Amniotic epithelial cell (primary cell): ENCODE data around the gene SUFU.
"Not testable (repeated sequence)": the region's sequence is repeated elsewhere in the genome, so short reads cannot be mapped to it uniquely, and the experiment has no call there.

Source experiments
- DNase-seq: peaks from one replicate; pipeline ENCODE4 v3.0.0-alpha.2; 2010; ENCODE audit warnings: low read depth

The SUFU gene

DNA sequence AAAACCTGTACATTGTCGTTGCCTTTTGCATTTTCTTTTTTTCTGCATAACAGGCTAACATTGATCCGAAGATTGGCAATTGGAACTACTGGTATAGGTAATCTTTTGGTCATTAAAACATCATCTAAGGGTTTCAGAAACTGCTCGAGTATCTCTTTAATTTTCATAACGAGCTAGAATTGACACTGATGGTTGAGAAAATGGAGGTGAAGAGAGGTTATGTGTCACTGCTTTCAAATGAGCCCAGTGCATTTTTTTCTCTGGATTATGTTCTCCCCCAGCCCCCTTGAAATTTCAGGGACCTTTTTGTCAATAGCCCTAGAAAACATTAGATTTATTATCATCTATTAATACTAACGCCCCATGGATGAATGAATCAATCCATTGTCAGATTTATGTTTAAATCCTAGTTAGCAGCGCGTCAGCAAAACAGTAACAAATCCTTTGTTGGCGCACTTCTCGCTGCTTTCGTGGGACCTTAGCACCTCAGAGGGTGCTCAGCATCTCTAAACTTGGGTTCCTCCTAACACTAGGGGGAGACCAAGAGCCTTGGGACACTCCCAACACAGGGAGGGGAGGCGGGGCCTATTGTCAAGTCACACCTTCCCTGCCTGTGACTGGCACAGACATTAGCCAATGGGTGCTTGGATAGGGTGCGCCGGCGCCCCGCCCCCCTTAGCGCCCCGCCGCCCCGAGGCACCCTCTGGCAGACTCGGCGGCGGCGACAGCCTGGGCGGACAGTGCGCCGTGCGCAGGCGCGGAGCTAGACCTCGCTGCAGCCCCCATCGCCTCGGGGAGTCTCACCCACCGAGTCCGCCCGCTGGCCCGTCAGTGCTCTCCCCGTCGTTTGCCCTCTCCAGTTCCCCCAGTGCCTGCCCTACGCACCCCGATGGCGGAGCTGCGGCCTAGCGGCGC lies at the start of gene SUFU:
Gene SUFU, plus strand, starts transcription at position 709 of the 915 bp plus-strand sequence. Its CDS starts 181 bp downstream, at position 890.
- peak; percentile 97 for DNase-seq

DNA sequence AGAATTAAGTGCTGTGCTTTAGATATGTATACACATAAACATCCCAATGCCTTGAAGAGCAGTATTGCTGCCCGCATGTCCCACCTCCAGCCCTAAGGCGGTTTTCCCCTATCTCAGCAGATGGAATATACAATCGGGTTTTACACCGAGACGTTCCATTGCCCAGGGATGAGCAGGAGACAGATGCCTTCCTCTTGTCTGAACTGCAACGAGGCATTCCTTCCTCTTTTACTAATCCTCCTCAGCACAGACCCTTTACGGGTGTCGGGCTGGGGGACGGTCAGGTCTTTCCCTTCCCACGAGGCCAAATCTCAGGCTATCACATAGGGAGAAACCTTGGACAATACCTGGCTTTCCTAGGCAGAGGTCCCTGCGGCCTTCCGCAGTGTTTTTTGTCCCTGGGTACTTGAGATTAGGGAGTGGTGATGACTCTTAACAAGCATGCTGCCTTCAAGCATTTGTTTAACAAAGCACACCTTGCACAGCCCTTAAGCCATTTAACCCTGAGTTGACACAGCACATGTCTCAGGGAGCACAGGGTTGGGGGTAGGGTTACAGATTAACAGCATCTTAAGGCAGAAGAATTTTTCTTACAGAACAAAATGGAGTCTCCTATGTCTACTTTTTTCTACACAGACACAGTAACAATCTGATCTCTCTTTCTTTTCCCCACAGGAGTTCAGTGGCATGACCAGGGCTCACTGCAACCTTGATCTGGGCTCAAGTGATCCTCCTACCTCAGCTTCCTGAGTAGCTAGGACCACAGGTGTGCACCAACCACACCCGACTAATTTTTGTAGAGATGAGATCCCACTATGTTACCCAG lies 48.9 kb upstream of the SUFU start:
- DNase-seq, result not testable (repeated sequence)

DNA sequence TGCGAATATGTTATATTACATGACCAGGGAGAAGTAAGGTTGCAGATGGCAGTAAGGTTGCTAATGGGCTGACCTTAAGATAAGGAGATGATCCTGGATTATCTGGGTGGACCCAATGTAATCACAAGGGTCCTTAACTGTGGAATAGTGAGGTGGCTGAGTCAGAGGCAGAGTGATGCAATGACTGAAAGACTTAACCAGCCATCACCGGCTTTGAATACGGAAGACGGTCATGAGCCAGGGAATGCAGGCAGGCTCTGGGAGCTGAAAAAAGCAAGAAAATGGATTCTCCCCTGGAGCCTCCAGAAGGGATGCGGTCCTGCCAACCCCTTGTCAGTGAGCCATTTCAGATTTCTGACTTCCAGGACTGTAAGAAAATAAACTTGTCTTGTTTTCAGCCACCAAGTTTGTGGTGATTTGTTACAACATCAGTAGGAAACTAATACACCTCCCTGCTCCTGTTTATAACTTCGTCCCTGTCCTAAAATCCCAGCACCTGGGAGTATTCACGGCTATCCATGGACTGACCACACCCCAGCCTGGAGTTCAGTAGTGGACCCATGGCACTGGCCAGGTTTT lies 47.8 kb upstream of the SUFU start:
- peak; percentile 95 for DNase-seq

DNA sequence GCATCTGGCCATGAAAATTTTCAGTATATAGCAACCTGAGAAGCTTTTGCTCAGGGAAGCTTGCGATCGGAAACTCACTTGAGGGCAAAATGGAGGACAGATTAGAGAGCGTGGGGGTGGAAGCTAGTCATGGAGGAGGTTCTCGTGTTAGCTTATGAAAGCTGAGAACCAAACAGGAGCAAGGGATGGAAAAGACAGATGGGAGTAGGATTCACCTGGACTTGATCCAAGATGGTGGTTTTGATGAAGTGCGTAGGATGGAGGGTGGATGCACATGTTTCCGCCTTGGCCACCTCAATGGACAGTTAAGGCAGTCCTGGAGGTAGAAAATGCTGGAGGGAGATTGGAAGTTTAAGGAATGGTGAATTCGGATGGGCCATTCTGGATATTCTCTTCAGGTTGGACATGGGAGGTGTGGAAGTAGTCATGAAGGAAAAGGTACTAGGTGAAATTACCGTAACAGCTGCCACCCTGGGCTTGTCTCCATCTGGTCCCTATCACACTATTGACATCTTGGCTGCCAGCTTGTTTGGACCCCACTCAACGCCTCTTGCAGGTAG lies 46.1 kb upstream of the SUFU start:
- no peak for DNase-seq

DNA sequence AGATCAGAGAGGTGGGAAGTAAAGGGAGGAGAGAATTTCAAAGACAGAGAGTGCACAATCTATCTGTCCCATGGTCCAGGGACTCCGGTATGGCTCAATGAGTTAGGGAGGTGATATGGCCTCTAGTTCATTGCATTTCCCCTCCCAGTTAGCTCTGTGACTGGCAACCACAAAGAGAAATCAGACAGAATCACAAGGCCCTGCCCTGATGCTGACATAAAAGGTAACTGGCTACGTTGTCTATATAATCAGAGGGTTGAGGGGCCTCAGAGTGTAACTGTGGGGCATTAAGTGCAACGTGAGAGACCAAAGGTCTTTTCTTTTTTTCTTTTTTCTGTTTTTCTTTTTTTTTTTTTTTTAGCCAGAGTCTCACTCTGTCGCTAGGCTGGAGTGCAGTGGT lies 45.1 kb upstream of the SUFU start:
- DNase-seq, result no peak

DNA sequence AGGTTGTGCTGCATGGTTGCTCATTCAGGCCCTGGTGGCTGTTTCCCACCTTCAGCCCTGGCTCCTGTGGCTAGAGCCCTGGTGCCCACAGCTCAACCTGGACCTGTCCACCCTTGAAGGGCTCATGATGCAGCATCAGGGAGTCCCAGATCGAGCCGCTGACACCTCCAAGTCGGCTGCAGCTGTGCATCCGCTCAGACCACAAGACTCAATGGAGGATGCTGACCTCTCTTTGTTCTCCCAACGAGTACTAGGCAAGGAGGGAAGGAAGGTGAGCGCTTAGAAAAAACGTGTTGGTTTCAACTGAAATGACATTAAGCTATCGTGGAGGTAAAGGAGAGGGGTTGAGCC lies 43.0 kb upstream of the SUFU start:
- no peak for DNase-seq

DNA sequence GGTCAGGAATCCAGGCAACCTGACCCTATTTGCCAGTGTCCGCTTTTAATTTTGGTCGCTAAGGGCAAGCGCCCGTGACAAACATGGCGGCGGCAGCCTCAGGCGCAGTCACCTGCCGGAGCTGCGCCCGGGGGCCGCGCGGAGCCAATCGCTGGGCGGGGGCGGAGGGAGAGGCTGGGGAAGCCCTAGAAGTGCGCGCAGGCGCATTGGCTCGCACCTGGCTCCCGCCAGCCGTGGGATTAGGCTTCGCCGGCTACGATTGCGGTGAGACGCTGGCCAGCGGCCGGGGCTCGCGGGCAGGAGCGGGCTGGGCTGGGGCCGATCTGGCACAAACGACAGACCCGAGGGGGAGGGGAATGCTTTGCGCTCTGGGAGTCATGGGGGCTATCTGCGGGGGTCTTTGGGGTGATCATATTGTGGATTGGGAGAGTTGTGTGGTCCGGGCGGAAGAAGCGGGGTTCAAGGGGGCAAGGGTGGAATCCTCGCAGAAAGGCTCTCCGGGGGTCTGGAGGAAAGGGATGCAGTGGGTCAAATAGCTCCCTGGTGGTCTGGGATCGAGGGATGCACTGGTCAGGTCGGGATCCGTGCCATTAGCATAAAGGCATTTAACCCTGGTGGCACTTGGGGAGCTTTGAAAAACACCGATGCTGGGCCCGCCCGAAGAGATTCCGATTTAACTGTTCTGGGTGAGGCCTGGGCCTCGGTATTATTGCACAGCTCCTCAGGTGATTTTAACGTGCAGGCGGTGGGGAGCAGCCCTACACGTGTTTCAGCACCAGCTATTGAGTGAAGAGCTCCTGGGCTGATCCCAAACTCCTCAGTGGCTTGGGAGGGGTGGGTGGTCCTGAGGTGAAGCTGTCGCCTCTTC lies 42.4 kb upstream of the SUFU start:
- DNase-seq, result peak; percentile 69

DNA sequence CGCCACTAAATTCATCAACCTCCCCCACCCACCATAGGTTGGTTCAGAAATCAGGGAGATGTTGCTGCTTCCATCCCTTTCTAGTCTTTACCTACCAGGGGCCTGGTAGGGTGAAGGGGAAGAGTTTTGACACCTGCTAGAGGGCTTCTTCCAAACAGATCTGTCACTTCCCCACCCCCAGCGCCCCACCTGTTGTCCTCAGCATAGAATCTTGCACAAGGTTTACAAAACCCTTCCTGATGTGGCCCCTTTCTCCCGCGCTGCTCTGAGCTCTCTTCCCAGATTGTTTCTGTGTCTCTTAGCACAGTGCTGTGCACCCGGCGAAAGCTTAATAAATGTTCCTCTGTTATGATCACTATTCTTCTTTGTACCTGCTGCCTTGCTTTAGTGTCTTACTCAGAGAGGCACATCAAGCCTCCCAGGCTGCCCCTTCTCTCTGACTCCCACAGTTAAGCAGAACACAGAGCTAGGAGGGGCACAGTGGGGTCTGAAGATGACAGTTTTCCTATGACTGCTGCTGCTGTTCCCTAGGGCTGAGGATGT lies 41.2 kb upstream of the SUFU start:
- DNase-seq, result no peak

DNA sequence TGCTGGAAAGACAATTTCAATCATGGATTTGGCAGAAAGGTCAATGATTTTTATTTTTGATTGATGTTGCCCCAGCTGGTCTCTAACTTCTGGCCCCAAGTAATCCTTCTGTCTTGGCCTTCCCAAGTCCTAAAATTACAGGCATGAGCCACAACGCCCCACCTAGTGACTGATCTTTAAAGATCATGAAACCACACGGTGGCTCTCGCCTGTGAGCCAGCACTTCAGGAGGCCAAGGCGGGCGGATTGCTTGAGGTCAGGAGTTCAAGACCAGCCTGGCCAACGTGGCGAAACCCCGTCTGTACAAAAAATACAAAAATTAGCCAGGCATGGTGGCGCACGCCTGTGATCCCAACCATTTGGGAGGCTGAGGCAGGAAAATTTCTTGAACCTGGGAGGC lies 39.8 kb upstream of the SUFU start:
- no peak for DNase-seq

DNA sequence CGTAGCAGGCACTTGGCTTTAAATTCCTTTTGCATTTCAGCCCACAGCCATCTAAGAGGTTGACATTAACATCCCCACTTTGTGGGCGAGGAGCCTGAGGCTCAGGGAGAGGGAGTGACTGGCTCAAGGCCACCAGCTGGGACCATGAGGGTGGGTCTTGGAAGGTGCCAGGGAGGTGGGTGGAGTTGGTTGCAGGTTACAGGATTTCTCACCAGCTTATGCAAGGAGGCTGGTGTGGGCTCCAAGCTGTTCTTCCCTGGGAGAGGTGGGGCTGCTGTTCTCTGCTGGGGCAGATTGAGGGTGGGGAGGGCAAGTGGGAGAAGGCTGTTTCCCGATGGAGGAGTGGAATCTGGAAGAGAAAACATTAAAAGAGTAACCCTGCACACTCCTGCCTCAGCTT lies 38.3 kb upstream of the SUFU start:
- no peak for DNase-seq

DNA sequence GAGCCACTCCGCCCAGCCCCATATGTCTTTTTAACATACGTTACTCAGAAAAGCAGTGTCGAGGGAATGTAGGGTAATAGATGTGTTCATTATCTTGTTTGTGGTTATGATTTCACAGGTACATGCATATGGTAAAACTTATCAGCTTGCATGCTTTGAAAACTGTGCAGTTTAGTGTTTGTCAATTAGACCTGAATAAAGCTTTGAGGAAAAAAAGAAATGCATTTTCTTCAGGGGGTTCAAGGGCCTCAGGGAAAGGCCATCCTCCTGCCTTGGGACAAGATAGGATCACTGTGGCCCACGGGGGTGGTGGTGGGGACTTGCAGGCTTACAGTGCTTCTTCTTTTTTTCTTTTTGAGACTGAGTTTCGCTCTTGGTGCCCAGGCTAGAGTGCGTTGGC lies 36.5 kb upstream of the SUFU start:
- no peak for DNase-seq

DNA sequence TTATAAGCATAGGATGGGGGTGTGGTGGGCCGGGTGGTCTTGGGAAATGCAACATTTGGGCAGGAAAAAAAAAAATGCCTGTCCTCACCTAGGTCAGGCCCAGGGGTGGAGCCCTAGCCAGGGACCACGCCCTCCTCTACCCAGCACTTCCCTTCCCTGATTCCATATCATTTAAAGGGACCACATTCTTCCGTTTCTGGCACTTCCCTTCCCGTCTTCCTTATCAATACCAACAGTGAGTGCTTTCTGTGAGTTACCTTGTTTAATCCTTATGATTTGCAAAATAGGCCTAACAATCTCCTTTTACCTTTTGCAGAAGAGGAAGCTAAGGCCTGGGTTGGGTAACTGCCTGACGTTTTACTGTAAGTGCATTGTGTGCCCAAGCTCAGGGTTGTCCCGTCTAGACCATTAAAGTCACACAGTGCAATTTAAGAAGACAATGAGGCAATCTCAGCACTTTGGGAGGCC lies 35.8 kb upstream of the SUFU start:
- DNase-seq, result no peak

DNA sequence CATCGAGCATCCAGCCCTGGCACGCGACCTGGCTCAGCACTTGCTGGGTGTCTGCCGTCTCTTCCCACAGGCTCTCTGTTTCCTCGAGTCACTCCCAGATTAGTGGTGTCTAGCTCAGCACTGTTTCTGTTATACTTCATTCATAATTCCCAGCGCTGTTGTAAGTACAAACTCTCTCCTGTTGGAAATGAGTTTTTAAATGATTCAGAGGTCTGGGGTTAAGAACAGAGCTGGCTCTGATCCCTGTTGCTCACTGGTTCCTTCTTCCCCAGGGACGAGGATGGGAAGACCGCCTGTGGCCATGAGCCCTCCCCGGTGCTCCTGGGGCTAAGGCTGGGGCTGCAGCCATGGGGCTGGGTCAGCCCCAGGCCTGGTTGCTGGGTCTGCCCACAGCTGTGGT lies 35.1 kb upstream of the SUFU start:
- DNase-seq, result peak; percentile 69

DNA sequence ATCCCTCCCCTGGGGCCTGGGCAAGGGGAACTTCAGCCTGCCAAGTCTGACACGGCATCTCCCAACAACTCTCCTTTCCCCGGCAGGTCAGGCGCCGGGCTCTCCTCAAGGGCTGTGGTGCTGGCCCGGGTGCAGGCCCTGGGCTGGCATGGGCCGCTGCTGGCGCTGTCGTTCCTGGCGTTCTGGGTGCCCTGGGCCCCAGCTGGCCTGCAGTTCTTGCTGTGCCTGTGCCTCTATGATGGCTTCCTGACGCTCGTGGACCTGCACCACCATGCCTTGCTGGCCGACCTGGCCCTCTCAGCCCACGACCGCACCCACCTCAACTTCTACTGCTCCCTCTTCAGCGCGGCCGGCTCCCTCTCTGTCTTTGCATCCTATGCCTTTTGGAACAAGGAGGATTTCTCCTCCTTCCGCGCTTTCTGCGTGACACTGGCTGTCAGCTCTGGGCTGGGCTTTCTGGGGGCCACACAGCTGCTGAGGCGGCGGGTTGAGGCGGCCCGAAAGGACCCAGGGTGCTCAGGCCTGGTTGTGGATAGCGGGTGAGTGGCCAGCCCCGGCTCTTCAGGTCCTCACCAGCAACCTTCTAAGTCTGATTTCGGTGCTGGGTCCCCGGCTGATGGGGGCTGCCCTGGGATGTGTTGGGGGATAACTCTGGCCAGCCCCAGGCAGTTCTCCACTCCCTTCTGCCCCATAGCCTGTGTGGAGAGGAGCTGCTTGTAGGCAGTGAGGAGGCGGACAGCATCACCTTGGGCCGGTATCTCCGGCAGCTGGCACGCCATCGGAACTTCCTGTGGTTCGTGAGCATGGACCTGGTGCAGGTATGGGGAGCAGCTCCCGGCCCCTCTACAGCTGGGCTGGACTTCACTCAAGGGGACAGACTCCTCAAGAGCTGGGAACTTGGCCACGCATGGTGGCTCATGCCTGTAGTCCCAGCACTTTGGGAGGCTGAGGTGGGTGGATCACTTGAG lies 32.9 kb upstream of the SUFU start:
- no peak for DNase-seq

DNA sequence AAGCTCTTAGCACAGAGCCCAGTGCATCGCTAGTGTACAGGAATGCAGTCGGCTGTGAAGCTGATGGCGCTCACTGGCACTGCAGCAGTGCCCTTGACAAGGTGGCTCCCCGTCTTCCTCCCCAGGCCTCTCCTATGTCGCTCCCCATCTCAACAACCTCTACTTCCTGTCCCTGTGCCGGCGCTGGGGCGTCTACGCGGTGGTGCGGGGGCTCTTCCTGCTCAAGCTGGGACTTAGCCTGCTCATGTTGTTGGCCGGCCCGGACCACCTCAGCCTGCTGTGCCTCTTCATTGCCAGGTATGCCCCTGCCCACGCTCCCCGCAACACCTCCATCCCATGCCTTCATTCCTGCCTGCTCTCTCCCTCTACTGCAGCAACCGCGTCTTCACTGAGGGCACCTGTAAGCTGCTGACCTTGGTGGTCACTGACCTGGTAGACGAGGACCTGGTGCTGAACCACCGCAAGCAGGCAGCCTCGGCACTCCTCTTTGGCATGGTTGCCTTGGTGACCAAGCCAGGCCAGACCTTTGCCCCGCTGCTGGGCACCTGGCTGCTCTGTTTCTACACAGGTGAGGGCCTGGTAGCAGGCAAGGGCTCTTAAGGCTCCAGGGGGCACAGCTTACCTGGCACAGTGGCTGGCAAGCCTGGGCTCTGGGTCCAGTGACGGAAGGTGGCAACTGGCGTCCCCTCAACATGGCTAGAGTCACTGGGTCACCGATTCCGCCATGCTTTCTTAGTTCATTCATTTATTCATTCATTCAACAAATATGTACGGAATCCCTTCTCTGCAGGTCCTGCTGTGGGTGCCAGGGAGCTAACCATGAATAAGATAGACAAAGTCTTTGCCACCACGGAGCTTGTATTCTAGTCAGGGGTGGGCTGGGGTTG lies 30.1 kb upstream of the SUFU start:
- no peak for DNase-seq

DNA sequence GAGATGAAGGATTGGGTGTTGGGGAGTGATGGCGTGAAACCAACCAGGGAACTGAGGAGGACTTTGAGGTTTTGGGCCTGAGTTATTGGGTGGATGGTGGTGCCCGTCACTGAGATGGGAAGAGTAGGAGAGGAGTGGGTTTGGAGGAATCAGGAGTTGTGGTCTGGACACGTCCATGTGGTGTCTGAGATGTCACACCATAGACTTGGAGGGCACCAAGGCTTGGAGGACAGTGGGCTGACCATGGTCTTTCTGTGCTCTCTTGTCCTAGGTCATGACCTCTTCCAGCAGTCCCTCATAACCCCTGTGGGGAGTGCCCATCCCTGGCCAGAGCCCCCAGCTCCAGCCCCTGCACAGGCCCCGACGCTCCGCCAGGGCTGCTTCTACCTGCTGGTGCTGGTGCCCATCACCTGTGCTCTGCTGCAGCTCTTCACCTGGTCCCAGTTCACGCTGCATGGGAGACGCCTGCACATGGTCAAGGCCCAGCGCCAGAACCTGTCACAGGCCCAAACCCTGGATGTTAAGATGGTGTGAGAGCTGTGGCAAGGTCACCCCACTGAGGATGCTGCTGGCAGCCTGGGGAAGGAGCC lies 28.2 kb upstream of the SUFU start:
- DNase-seq, result no peak

DNA sequence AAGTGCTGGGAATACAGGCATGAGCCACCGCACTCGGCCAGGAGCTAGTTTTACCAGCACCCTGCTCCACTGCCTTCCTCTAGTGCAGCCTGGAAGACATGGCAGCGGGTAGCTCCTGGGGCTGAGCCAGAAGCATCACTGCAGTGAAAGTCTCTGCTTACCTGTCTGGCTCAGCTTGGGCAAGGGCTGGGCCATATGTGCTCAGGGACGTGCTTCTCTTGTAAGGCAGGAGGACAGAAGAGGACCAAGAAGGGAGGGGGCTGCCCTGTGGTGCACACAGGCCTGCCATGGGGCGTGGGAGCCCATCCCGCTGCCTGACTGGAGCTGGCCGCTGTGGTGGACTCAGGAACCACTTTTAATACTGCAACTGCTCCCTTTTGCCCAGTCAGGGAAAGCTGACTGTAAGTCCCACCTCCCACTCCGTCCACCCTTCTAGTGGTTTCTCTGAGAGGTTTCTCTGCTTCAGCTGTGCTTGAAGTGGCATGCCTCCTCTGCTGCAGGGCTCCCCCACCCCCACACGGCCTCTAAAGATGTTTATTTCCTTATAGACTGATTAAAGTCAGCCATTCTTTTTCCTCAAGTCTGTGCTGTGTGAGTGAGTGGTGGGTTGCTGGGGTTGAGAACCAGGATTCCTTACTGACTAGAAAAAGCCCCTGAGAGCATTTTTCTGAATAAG lies 27.2 kb upstream of the SUFU start:
- DNase-seq, result no peak

DNA sequence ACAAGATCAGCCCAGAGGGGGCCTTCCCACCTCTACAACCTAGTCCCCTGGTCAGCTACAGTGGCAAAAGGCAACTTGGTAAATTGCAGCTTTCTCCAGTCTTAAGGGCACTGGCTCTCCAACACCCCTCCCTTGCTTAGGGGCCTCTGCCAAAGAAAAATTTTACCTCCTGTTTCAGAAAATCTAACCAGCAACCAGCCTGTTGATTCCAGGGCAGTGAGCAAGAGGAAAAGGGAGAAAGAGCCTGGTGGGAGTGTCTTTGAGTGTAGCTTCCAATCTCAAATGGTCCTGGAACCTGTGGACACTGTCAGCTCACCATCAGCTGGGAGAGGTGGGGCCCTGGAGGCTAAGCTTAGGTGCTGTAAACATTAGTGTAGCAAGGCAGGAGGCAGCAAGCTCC lies 24.1 kb upstream of the SUFU start:
- no peak for DNase-seq
